Thyroid gland (tissue), 4 donors: ENCODE measurements around the gene RPL10L.

Experiments
- POLR2A ChIP-seq, 2 donors: fragments of 450-650 bp; IDR thresholded peaks; one replicate each; pipeline ENCODE4 v1.6.1; 2017; ENCODE audit warnings: antibody characterized with exemption in 2 of 2, mild to moderate bottlenecking in 2 of 2, moderate library complexity in 1 of 2
- TF ChIP-seq, protein P1 (sequence below), 6 experiments: fragments of 200-600 bp in 3 of 6; fragments of 450-650 bp in 3 of 6; sonication (generic) in 3 of 6; IDR thresholded peaks; one replicate each; pipeline ENCODE4 v1.5.1; 2016 to 2019; ENCODE audit warnings: antibody characterized with exemption in 6 of 6, mild to moderate bottlenecking in 2 of 6, inconsistent platforms in 1 of 6, moderate library complexity in 1 of 6

GRCh38 chr14:46646796-46647195, 4.8 kb downstream of the RPL10L start:
- no peak for TF ChIP-seq POLR2A (IDR thresholded peaks at IDR 0.05)
- TF ChIP-seq, protein P1, sequence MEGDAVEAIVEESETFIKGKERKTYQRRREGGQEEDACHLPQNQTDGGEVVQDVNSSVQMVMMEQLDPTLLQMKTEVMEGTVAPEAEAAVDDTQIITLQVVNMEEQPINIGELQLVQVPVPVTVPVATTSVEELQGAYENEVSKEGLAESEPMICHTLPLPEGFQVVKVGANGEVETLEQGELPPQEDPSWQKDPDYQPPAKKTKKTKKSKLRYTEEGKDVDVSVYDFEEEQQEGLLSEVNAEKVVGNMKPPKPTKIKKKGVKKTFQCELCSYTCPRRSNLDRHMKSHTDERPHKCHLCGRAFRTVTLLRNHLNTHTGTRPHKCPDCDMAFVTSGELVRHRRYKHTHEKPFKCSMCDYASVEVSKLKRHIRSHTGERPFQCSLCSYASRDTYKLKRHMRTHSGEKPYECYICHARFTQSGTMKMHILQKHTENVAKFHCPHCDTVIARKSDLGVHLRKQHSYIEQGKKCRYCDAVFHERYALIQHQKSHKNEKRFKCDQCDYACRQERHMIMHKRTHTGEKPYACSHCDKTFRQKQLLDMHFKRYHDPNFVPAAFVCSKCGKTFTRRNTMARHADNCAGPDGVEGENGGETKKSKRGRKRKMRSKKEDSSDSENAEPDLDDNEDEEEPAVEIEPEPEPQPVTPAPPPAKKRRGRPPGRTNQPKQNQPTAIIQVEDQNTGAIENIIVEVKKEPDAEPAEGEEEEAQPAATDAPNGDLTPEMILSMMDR (IDR thresholded peaks at IDR 0.05): no peak
